HG02623 (cell line): ENCODE results near the gene RABGAP1L.
"Not testable (repeated sequence)": the region's sequence is repeated elsewhere in the genome, so short reads cannot be mapped to it uniquely, and the experiment has no call there.

Source experiments
- ATAC-seq: cut with Tn5 transposase; IDR thresholded peaks from one replicate; pipeline ENCODE4 v1.9.1; 2021; ENCODE audit warnings: moderate library complexity; ENCODE audit not compliant: unreplicated experiment

The RABGAP1L gene

GRCh38 chr1:174428033-174428432 lies 268.7 kb downstream of the RABGAP1L start:
- ATAC-seq = no peak

- ATAC-seq = no peak
Measured at GRCh38 chr1:174428739-174429138, 269.4 kb downstream of the RABGAP1L start.

GRCh38 chr1:174433451-174433850 lies 274.1 kb downstream of the RABGAP1L start:
- ATAC-seq = no peak

GRCh38 chr1:174445351-174445750 lies 286.0 kb downstream of the RABGAP1L start:
- ATAC-seq = no peak

- ATAC-seq = no peak
Measured at GRCh38 chr1:174445817-174446216, 286.5 kb downstream of the RABGAP1L start.

- no peak for ATAC-seq
Measured at GRCh38 chr1:174447866-174448530, 288.7 kb downstream of the RABGAP1L start, which contains the start of gene GPR52. TSS of gene GPR52 (plus strand) at chr1:174447964. CDS start at chr1:174448112, 148 bp downstream.

GRCh38 chr1:174448531-174448883 lies 289.2 kb downstream of the RABGAP1L start:
- no peak for ATAC-seq

GRCh38 chr1:174448974-174449373 lies 289.7 kb downstream of the RABGAP1L start:
- no peak for ATAC-seq

GRCh38 chr1:174451408-174451807 lies 292.1 kb downstream of the RABGAP1L start:
- no peak for ATAC-seq

DNA sequence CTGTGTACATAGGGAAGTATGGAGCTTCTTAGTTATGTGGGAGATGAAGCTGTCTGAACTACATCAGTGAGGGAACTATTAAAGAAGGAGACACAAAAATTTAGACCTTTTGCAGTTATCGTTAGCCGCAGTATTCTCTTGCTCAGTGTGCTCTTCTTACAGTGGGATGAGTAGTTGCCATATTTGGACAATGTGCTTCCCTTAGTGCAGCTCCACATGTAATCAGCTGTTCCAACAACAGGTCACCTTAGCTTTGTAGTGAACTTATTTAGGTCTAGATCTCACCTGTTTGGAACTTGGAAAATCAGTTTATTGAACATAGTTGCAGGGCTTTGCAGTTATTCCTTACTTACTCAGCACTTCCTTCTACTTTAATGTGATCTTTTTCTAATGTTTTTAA lies 306.5 kb downstream of the RABGAP1L start:
- no peak for ATAC-seq

DNA sequence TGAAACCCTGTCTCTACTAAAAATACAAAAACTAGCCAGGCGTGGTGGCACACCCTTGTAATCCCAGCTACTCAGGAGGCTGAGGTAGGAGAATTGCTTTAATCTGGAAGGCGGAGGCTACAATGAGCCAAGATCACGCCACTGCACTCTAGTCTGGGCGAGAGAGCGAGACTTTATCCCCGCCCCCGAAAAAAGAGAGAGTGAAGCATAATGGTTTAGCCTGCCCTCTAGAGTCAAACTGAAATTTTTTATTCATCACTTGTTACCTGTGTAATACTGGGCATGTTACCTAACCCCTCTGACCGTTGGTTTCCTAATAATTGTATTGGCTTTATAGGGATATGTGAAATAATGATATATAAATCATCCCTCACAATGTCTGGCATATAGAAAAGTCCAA lies 307.3 kb downstream of the RABGAP1L start:
- no peak for ATAC-seq

DNA sequence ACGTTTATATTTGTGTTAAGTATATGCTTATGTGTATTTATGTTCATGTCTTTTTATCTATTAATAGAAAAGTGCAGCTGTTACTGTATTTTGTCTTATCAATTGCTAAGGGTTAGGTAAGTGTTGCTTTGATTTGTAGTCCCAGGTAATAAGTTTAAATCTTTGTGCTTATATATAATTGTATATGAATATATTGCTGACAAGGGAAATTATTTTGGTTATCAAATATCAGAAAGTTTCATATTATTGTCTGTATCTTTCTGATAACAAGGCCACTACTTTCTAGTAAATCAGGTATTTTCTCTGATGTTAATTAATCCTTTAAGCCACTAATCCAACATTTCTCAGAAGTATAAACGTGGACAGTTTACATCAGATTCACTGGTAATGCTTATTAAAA lies 309.7 kb downstream of the RABGAP1L start:
- ATAC-seq = no peak

DNA sequence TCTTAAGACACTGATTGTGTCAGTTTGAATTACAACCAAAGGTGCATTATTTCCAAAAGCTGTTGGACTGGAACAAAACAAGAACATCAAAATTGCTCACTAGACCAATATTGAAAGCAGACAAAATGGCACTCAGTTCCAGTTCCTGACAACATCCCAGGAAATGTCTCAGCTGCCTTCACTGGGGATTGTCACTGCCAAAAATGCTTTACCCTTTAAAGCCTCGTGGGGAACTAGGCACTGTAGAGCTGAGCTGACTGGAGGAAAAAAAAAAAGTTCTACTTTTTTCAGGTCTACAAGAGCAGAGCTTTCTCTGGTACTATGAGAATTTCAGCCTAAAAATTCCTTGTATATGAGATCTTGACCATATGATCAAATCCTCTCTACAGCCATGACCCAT lies 310.4 kb downstream of the RABGAP1L start:
- ATAC-seq = no peak

DNA sequence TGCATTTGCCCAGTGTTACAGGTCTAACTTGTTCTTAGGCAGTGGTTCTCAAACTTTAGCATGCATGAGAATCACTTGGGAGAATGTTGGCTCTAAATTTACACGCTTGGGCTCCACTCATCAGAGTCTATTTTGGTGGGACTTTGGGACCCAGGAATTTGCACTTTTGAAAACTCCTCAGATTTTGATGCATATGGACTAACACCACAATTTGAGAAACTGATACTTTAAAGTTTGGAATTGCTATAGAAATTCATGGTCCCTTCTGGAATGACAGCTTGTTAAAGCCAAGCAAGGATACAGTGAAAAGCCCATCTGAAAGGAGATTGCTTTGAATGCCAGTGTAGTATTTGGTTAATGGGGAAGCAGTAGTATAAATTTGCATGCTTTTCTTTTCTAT lies 320.0 kb downstream of the RABGAP1L start:
- no peak for ATAC-seq

- ATAC-seq = no peak
Measured at GRCh38 chr1:174480324-174480723, 321.0 kb downstream of the RABGAP1L start.

DNA sequence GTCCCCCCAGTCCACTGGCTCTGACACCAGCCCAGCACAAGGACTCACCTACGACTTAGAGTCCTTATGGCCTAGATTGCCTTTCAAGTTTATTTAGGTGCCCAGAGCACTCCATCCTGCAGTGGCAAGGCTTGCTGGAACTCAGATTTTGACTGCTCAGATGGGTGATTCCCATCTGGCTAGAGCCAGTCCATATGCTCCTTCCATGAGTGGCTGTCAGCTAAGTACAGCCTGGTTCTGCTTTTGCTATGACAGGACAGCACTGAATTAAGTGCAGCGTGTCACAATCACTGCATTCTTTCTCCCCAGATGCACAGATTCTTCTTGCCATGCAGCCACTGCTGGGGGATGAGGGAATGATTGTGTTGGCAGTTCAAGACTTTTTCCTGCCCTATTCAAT lies 332.3 kb downstream of the RABGAP1L start:
- no peak for ATAC-seq

DNA sequence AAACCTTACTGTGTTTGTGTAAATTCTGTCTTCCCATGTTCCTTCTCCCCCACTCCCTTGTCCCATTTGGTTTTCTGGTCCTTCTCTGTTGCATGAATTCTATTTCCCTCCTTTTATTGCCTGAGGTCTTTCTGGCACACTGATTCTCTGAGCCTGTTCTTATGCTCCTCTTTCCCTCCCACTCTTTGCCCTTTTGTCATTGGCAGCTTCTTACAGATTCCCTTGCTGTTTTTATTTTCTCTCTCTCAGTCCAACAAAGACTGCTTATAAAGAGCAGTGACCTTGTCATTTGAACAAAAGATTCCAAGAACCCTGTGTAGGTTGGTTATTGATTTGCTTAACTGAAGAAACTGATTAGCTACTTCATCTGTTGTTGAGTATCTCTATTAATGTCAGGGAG lies 338.2 kb downstream of the RABGAP1L start:
- ATAC-seq = no peak

GRCh38 chr1:174516755-174517154 lies 357.4 kb downstream of the RABGAP1L start:
- ATAC-seq = not testable (repeated sequence)

GRCh38 chr1:174519844-174520243 lies 360.5 kb downstream of the RABGAP1L start:
- no peak for ATAC-seq

GRCh38 chr1:174531751-174532150 lies 372.4 kb downstream of the RABGAP1L start:
- ATAC-seq = no peak

DNA sequence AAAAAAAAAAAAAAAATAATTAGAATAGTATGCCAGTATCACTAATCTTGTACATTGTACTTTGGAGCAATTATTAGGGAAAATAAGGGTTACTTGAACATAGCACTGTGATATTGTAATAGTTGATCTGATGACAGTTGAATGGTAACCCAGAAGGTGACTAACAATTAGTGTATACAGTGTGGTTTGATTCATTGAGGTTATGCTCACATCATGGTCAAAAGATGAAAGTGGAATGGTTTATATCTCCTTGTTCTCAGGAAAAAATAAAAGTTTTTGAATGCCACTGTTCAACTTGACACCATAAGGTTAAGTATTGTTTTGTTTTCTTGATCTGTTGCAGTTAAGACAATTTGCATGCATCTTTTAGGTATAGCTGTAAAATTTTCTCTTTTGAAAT lies 375.5 kb downstream of the RABGAP1L start:
- ATAC-seq = no peak

DNA sequence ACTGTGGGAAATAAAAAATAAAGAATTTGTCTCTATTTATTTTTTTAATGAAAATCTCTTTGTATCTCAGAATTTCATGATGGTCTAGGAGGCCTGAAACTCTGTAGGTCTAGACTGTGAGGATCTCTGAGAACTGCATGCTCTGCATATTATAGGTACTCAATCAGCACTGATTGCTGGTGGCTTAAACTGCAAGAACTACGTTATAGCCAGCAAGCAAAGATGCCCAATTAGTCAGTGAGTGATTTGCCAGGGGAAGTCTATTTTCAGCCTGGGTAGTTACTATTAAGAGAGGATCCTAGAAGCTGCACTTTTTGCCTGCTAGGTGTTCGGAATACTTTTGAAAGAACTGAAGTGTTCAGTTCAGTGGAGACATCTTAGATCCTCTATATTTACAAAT lies 375.9 kb downstream of the RABGAP1L start:
- no peak for ATAC-seq

DNA sequence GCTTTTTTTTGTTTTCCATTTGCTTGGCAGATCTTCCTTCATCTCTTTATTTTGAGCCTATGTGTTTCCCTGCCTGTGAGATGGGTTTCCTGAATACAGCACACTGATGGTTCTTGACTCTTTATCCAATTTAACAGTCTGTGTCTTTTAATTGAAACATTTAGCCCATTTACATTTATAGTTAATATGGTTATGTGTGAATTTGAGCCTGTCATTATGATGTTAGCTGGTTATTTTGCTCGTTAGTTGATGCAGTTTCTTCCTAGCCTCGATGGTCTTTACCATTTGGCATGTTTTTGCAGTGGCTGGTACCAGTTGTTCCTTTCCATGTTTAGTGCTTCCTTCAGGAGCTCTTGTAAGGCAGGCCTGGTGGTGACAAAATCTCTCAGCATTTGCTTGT lies 384.1 kb downstream of the RABGAP1L start:
- ATAC-seq = not testable (repeated sequence)
